ENCODE data around the gene PTCD1. TPM values are rescaled to one million over a fixed set of nuclear protein-coding genes. Genes with fewer than 3 reads are reported as not detected.

PTCD1 gene
- total RNA-seq, 4 donors from 2014 or later, result 8.3 to 9.1 (median 8.6) TPM

GRCh38 chr7:99384523-99384922, 54.1 kb downstream of the PTCD1 start:
- DNase-seq, result no peak
- no peak overlapping the region for H3K4me3 ChIP-seq
- peak overlapping the region in 1 of 4 donors; percentile 36 for H3K27ac ChIP-seq
- H3K9me3 ChIP-seq, result no peaks in the 10 kb centered on the region
- TF ChIP-seq POLR2A (IDR thresholded peaks at IDR 0.05) (no peak), CTCF (IDR thresholded peaks at IDR 0.05) (no peak)
- H3K27me3 ChIP-seq, result no peaks in the 10 kb centered on the region
- peaks cover 0 to 26% (median 23%) of the 10 kb centered on the region in 4 donors for H3K4me1 ChIP-seq
- H3K36me3 ChIP-seq, result peaks cover 0 to 57% (median 0%) of the 10 kb centered on the region in 3 donors

DNA sequence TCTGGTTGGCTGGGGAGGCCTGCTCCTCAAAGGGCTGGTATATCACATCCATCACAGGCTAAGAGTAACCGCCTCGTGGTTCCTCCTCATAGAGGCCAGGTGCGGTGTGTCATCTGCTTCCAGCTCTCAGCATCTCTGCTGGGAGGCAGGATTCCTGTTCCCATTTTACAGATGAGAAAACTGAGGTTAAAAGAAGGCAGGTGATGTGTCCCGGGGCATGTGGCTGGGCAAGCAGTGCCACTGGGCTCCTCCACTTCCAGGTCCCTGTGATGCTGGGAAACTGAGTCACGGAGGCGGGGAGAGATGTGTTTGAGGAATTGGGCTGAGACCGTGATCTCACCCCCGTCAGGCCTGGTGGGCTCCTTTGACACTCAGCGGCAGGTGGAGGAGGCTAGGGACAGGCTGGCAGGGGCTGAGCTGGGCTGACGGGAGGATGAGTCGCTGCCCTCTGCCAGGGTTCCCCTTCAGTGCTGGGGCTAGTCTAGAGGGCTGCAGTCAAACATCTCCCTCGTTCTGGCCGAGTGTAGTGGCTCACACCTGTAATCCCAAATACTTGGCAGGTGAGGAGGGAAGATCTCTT, 54.7 kb downstream of the PTCD1 start:
- no peaks in the 10 kb centered on the region for H3K9me3 ChIP-seq
- no peaks in the 10 kb centered on the region for H3K27me3 ChIP-seq
- TF ChIP-seq CTCF (IDR thresholded peaks at IDR 0.05) (no peak), POLR2A (IDR thresholded peaks at IDR 0.05) (no peak)
- H3K4me1 ChIP-seq, result peaks cover 0 to 33% (median 28%) of the 10 kb centered on the region in 4 donors
- no peak overlapping the region for H3K4me3 ChIP-seq
- DNase-seq, result no peak
- H3K27ac ChIP-seq, result peak overlapping the region in 1 of 4 donors; percentile 36
- peaks cover 0 to 50% (median 0%) of the 10 kb centered on the region in 3 donors for H3K36me3 ChIP-seq

GRCh38 chr7:99383203-99383602, 55.4 kb downstream of the PTCD1 start:
- H3K27me3 ChIP-seq, result no peaks in the 10 kb centered on the region
- DNase-seq, result no peak
- H3K27ac ChIP-seq, result no peak overlapping the region
- no peak overlapping the region for H3K4me3 ChIP-seq
- peaks cover 0 to 34% (median 28%) of the 10 kb centered on the region in 4 donors for H3K4me1 ChIP-seq
- no peaks in the 10 kb centered on the region for H3K9me3 ChIP-seq
- peaks cover 0 to 46% (median 0%) of the 10 kb centered on the region in 3 donors for H3K36me3 ChIP-seq
- no peak for TF ChIP-seq CTCF (IDR thresholded peaks at IDR 0.05)
- no peak for TF ChIP-seq POLR2A (IDR thresholded peaks at IDR 0.05)

DNA sequence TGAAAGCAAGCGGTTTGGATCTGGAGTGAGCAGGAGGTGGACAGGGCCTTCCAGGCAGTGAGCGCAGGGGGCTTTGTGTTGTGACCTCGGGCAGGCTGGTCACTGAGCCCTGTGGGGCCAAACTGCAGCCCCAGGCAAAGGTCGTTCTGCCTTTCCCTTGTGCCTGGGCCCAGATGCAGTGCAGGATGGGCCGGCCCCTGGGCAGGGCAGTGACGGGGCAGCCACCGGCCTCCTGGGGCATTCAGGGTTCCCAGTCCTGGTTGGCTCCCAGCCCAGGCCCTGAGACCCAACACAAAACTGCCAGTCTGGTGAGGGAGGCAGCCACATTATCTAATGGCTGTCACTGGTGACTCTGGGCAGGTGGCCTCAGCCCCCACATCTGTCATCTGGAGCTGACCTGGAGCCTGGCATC, 56.9 kb downstream of the PTCD1 start:
- no peak for DNase-seq
- H3K36me3 ChIP-seq, result peaks cover 0 to 37% (median 0%) of the 10 kb centered on the region in 3 donors
- H3K27me3 ChIP-seq, result no peaks in the 10 kb centered on the region
- H3K9me3 ChIP-seq, result no peaks in the 10 kb centered on the region
- no peak overlapping the region for H3K4me3 ChIP-seq
- no peak for TF ChIP-seq CTCF (IDR thresholded peaks at IDR 0.05)
- TF ChIP-seq POLR2A (IDR thresholded peaks at IDR 0.05), result no peak
- peak overlapping the region in 2 of 4 donors; percentile 82 to 90 for H3K27ac ChIP-seq
- H3K4me1 ChIP-seq, result peaks cover 0 to 40% (median 28%) of the 10 kb centered on the region in 4 donors

DNA sequence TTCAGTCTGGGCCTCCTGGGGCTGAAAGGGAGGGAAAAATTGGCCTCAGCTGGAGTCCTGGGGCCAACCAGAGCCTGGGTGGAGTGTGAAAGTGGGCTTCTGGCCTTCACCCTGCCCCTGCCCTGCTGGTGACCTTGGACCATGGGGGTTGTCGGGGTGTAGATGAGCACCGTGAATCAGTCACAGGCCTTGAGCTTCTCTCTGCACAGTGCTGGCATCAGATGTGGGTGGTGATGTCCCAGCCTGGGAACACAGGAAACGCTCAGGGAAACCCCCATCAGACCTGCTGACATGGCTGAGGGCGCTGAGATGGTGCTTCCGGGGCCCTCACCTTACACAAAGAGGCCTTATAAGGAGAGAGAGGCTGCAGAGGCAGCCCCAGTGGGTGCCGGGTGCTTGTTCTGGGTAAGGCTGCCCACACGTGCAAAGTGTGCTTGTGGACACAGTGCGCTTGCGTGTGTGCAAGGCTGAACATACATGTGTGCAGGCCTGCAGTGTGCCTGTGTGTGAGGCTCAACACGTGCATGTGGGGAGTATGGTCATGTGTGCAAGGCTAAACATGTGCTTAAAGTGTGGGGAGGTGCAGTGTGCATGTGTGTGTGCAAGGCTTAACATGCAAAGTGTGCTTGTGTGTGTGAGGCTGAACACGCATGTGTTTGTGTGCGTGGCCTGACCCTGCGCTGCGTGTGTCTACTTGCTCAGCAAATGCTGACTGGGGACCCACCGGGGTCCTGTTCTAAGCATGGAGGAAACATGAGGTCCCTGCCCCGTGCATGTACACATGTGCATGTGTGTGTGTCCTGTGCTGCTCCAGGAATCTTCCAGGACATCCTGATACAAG, 57.6 kb downstream of the PTCD1 start:
- Histone ChIP-seq H3K36me3 (peaks cover 0 to 31% (median 0%) of the 10 kb centered on the region in 3 donors), H3K9me3 (no peaks in the 10 kb centered on the region), H3K4me1 (peaks cover 0 to 46% (median 28%) of the 10 kb centered on the region in 4 donors), H3K4me3 (peak overlapping the region in 3 of 4 donors; percentile 12 to 30 (median 23)), H3K27me3 (no peaks in the 10 kb centered on the region), H3K27ac (peak overlapping the region; percentile 79 to 90 (median 82))
- no peak for TF ChIP-seq POLR2A (IDR thresholded peaks at IDR 0.05)
- no peak for TF ChIP-seq CTCF (IDR thresholded peaks at IDR 0.05)
- DNase-seq, result peak in 2 of 3 donors; percentile 89 to 92

All from Peyer's patch (tissue), 4 donors.